Activated CD4-positive, alpha-beta T cell treated with anti-CD3 and anti-CD28 coated beads, Interleukin-2, amount 50 U/mL, for 16 hours (primary cell): Measurements from ENCODE around the gene TAF15.

ENCODE experiments used
- DNase-seq: peaks from one replicate; pipeline ENCODE4 v3.0.0-alpha.2; 2020

The TAF15 gene

GRCh38 chr17:35875072-35875799, 66.0 kb downstream of the TAF15 start:
- DNase-seq = no peak

- DNase-seq = no peak
Measured at GRCh38 chr17:35875800-35876139, 66.5 kb downstream of the TAF15 start.

GRCh38 chr17:35876534-35876933, 67.2 kb downstream of the TAF15 start:
- no peak for DNase-seq

- DNase-seq = no peak
Measured at GRCh38 chr17:35877345-35878029, 68.2 kb downstream of the TAF15 start.

GRCh38 chr17:35878361-35878760, 69.1 kb downstream of the TAF15 start:
- DNase-seq = no peak

- peak; percentile 92 for DNase-seq
Measured at GRCh38 chr17:35879773-35880654, 70.7 kb downstream of the TAF15 start, which contains the start of gene CCL5. TSS of gene CCL5 (minus strand) at chr17:35880360.

GRCh38 chr17:35889241-35889640, 80.0 kb downstream of the TAF15 start:
- DNase-seq = peak; percentile 79

GRCh38 chr17:35889818-35890773, 80.8 kb downstream of the TAF15 start:
- DNase-seq = no peak

GRCh38 chr17:35890774-35891155, 81.5 kb downstream of the TAF15 start:
- peak; percentile 82 for DNase-seq

GRCh38 chr17:35891269-35891668, 82.0 kb downstream of the TAF15 start:
- DNase-seq = no peak

GRCh38 chr17:35892091-35893035, 83.1 kb downstream of the TAF15 start:
- DNase-seq = peak; percentile 81

- no peak for DNase-seq
Measured at GRCh38 chr17:35893751-35894150, 84.5 kb downstream of the TAF15 start.

GRCh38 chr17:35894206-35894605, 84.9 kb downstream of the TAF15 start:
- no peak for DNase-seq

- DNase-seq = peak; percentile 66
Measured at GRCh38 chr17:35895636-35896587, 86.6 kb downstream of the TAF15 start.
